ENCODE data around the gene GRIN2A. TPM values are rescaled to one million over a fixed set of nuclear protein-coding genes. Genes with fewer than 3 reads are reported as not detected.

The GRIN2A gene
- total RNA-seq, 1 donor from 2014 or later, result 6.8 TPM

DNA sequence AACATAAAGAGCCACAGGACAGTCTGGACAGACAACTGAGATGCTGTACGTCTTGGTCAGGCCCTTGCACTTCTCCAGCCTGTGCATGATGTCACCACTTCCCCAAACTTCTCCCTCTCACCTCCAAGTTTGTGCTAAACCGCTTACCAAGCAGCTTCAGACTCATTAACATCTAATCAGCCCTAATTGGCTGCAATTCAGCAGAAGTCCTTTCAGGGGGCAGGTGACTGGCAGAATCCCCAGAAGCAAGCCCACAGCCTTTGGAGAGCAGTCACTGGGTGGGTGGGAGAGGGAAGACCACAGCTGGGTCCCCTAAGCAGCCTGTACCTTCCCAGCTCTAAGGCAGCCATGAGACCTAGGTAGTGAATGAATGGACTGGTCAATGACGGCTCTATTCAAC is 161.4 kb downstream of the GRIN2A start:
- TF ChIP-seq, protein P1, sequence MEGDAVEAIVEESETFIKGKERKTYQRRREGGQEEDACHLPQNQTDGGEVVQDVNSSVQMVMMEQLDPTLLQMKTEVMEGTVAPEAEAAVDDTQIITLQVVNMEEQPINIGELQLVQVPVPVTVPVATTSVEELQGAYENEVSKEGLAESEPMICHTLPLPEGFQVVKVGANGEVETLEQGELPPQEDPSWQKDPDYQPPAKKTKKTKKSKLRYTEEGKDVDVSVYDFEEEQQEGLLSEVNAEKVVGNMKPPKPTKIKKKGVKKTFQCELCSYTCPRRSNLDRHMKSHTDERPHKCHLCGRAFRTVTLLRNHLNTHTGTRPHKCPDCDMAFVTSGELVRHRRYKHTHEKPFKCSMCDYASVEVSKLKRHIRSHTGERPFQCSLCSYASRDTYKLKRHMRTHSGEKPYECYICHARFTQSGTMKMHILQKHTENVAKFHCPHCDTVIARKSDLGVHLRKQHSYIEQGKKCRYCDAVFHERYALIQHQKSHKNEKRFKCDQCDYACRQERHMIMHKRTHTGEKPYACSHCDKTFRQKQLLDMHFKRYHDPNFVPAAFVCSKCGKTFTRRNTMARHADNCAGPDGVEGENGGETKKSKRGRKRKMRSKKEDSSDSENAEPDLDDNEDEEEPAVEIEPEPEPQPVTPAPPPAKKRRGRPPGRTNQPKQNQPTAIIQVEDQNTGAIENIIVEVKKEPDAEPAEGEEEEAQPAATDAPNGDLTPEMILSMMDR (IDR thresholded peaks at IDR 0.05; ENCODE audit: partially characterized antibody, unreplicated experiment), result no peak
- H3K4me3 Mint-ChIP-seq (ENCODE audit: unreplicated experiment), result no peak overlapping the region
- no peaks in the 10 kb centered on the region for H3K4me1 Mint-ChIP-seq (ENCODE audit: low read depth, unreplicated experiment)
- H3K9me3 Mint-ChIP-seq (ENCODE audit: unreplicated experiment), result peaks cover 1% of the 10 kb centered on the region
- no peak for DNase-seq
- no peaks in the 10 kb centered on the region for H3K27me3 Mint-ChIP-seq (ENCODE audit: unreplicated experiment)
- H3K27ac Mint-ChIP-seq (ENCODE audit: unreplicated experiment), result no peak overlapping the region
- H3K36me3 Mint-ChIP-seq (ENCODE audit: unreplicated experiment), result no peaks in the 10 kb centered on the region

DNA sequence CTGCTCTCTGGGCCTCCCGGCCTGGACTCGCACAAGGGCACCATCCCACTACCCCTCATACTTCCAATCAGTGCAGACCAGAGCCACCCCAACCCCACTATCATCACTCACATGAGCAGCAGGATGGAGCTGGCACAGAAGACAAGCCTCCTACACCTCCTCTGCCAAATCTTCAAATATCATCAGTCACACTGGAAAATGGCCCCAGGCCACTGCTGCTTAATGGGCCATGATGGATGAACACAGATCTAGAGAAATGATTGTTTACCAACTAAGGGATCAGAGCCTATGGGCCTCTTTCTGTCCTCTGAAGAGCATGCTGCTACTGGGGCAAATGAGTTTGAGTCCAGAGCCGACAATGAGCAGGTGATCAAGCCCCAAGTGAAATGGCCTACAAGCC is 165.5 kb downstream of the GRIN2A start:
- TF ChIP-seq, protein P1 (IDR thresholded peaks at IDR 0.05; ENCODE audit: partially characterized antibody, unreplicated experiment), result no peak
- Mint-ChIP-seq H3K4me3 (ENCODE audit: unreplicated experiment) (no peak overlapping the region), H3K9me3 (ENCODE audit: unreplicated experiment) (peaks cover 1% of the 10 kb centered on the region), H3K27ac (ENCODE audit: unreplicated experiment) (no peak overlapping the region), H3K4me1 (ENCODE audit: low read depth, unreplicated experiment) (no peaks in the 10 kb centered on the region), H3K27me3 (ENCODE audit: unreplicated experiment) (no peaks in the 10 kb centered on the region), H3K36me3 (ENCODE audit: unreplicated experiment) (no peaks in the 10 kb centered on the region)
- DNase-seq, result no peak

GRCh38 chr16:10015397-10015796 is 166.8 kb downstream of the GRIN2A start:
- H3K9me3 Mint-ChIP-seq (ENCODE audit: unreplicated experiment), result peaks cover 1% of the 10 kb centered on the region
- no peak for DNase-seq
- no peaks in the 10 kb centered on the region for H3K27me3 Mint-ChIP-seq (ENCODE audit: unreplicated experiment)
- H3K36me3 Mint-ChIP-seq (ENCODE audit: unreplicated experiment), result no peaks in the 10 kb centered on the region
- TF ChIP-seq, protein P1 (IDR thresholded peaks at IDR 0.05; ENCODE audit: partially characterized antibody, unreplicated experiment), result no peak
- no peaks in the 10 kb centered on the region for H3K4me1 Mint-ChIP-seq (ENCODE audit: low read depth, unreplicated experiment)
- no peak overlapping the region for H3K27ac Mint-ChIP-seq (ENCODE audit: unreplicated experiment)
- H3K4me3 Mint-ChIP-seq (ENCODE audit: unreplicated experiment), result no peak overlapping the region

DNA sequence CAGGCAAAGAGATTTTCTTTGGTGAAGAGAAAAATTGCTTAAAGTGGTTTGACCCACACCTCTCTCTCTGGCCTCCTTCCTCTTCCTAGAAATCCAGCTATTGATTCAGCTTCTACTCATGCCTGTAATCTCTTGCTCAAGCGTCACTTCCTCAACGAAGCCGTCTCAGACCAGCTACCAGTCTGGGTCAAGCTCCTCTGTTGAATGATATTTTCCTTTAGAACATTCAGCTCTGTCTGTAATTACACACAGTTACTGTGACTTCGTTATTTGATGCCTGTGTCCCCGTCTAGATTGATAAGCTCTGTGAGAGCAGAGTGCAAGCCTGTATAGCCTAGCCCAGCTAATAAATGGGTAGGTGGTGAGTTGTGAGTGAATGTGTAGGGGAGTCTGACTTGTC is 168.5 kb downstream of the GRIN2A start:
- no peaks in the 10 kb centered on the region for H3K27me3 Mint-ChIP-seq (ENCODE audit: unreplicated experiment)
- DNase-seq, result no peak
- no peaks in the 10 kb centered on the region for H3K36me3 Mint-ChIP-seq (ENCODE audit: unreplicated experiment)
- TF ChIP-seq, protein P1 (IDR thresholded peaks at IDR 0.05; ENCODE audit: partially characterized antibody, unreplicated experiment), result no peak
- H3K4me3 Mint-ChIP-seq (ENCODE audit: unreplicated experiment), result no peak overlapping the region
- H3K9me3 Mint-ChIP-seq (ENCODE audit: unreplicated experiment), result peaks cover 1% of the 10 kb centered on the region
- H3K27ac Mint-ChIP-seq (ENCODE audit: unreplicated experiment), result no peak overlapping the region
- H3K4me1 Mint-ChIP-seq (ENCODE audit: low read depth, unreplicated experiment), result no peaks in the 10 kb centered on the region

DNA sequence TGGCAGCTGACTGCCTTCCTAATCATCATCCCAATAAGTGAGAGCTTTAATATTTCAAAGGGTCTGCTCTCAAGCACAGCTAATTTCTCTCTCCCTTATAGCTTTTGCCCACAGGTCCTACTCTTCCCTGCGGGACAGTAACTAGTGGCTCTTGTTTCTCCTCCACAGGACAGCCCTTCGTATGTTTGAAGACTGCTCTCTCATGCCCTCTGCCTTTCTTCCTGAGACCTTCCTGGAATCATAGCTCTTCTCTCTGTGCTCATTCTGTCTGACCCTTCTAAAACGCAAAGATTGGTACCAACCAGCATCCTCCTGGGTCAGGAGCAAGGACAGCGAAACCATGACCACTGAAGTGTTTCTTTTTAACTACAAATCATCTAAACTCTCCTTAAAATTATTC is 168.9 kb downstream of the GRIN2A start:
- no peaks in the 10 kb centered on the region for H3K36me3 Mint-ChIP-seq (ENCODE audit: unreplicated experiment)
- TF ChIP-seq, protein P1 (IDR thresholded peaks at IDR 0.05; ENCODE audit: partially characterized antibody, unreplicated experiment), result no peak
- H3K27me3 Mint-ChIP-seq (ENCODE audit: unreplicated experiment), result no peaks in the 10 kb centered on the region
- DNase-seq, result no peak
- H3K4me3 Mint-ChIP-seq (ENCODE audit: unreplicated experiment), result no peak overlapping the region
- H3K9me3 Mint-ChIP-seq (ENCODE audit: unreplicated experiment), result no peaks in the 10 kb centered on the region
- no peaks in the 10 kb centered on the region for H3K4me1 Mint-ChIP-seq (ENCODE audit: low read depth, unreplicated experiment)
- no peak overlapping the region for H3K27ac Mint-ChIP-seq (ENCODE audit: unreplicated experiment)

Measured in glutamatergic neuron (in vitro differentiated cells).